ENCODE measurements around the gene MSI2.

Gene MSI2

GRCh38 chr17:57587193-57587969 lies 331.1 kb downstream of the MSI2 start:
- no peaks in the 10 kb centered on the region for H3K27me3 ChIP-seq (ENCODE audit: insufficient read depth, low read length)
- no peaks in the 10 kb centered on the region for H4K20me1 ChIP-seq (ENCODE audit: insufficient read depth, low read length)
- TF ChIP-seq EZH2 (IDR thresholded peaks at IDR 0.05; ENCODE audit: borderline replicate concordance, low read length) (no peak), CTCF (IDR thresholded peaks at IDR 0.05; ENCODE audit: low read length) (no peak)
- H2AFZ ChIP-seq (ENCODE audit: low read length), result no peak overlapping the region
- no peaks in the 10 kb centered on the region for H3K9me3 ChIP-seq (ENCODE audit: low read length)
- no peaks in the 10 kb centered on the region for H3K9me2 ChIP-seq (ENCODE audit: low read depth, low read length)
- H3K79me2 ChIP-seq (ENCODE audit: insufficient read depth, low read length), result 0 out of 2 replicates have a peak, but pooled peaks cover 7% of the 10 kb centered on the region
- H3K9ac ChIP-seq (ENCODE audit: low read length), result no peak overlapping the region
- no peak overlapping the region for H3K4me3 ChIP-seq (ENCODE audit: low read depth, low read length, poor library complexity, severe bottlenecking)
- peaks cover 48% of the 10 kb centered on the region for H3K36me3 ChIP-seq (ENCODE audit: insufficient read depth, low read length)
- no peaks in the 10 kb centered on the region for H3K4me1 ChIP-seq (ENCODE audit: insufficient read depth, low read length, severe bottlenecking)
- no peaks in the 10 kb centered on the region for H3F3A ChIP-seq (ENCODE audit: insufficient read depth, low read length)
- H3K4me2 ChIP-seq (ENCODE audit: low read length), result no peak overlapping the region
- no peak overlapping the region for H3K27ac ChIP-seq (ENCODE audit: low read depth, low read length, poor library complexity, severe bottlenecking)

- Histone ChIP-seq H3K36me3 (ENCODE audit: insufficient read depth, low read length) (peaks cover 48% of the 10 kb centered on the region), H4K20me1 (ENCODE audit: insufficient read depth, low read length) (no peaks in the 10 kb centered on the region), H3F3A (ENCODE audit: insufficient read depth, low read length) (no peaks in the 10 kb centered on the region), H3K9me2 (ENCODE audit: low read depth, low read length) (no peaks in the 10 kb centered on the region), H3K27me3 (ENCODE audit: insufficient read depth, low read length) (no peaks in the 10 kb centered on the region), H3K4me1 (ENCODE audit: insufficient read depth, low read length, severe bottlenecking) (no peaks in the 10 kb centered on the region), H3K79me2 (ENCODE audit: insufficient read depth, low read length) (no peaks in the 10 kb centered on the region), H3K9me3 (ENCODE audit: low read length) (no peaks in the 10 kb centered on the region), H3K27ac (ENCODE audit: low read depth, low read length, poor library complexity, severe bottlenecking) (no peak overlapping the region), H3K4me2 (ENCODE audit: low read length) (no peak overlapping the region), H3K9ac (ENCODE audit: low read length) (no peak overlapping the region), H3K4me3 (ENCODE audit: low read depth, low read length, poor library complexity, severe bottlenecking) (no peak overlapping the region), H2AFZ (ENCODE audit: low read length) (no peak overlapping the region)
- TF ChIP-seq EZH2 (IDR thresholded peaks at IDR 0.05; ENCODE audit: borderline replicate concordance, low read length) (no peak), CTCF (IDR thresholded peaks at IDR 0.05; ENCODE audit: low read length) (no peak)
Observed at GRCh38 chr17:57588086-57588485, 331.8 kb downstream of the MSI2 start.

GRCh38 chr17:57589151-57590034 lies 333.1 kb downstream of the MSI2 start:
- no peak overlapping the region for H3K9ac ChIP-seq (ENCODE audit: low read length)
- TF ChIP-seq EZH2 (IDR thresholded peaks at IDR 0.05; ENCODE audit: borderline replicate concordance, low read length) (no peak), CTCF (IDR thresholded peaks at IDR 0.05; ENCODE audit: low read length) (no peak)
- no peaks in the 10 kb centered on the region for H4K20me1 ChIP-seq (ENCODE audit: insufficient read depth, low read length)
- peaks cover 53% of the 10 kb centered on the region for H3K36me3 ChIP-seq (ENCODE audit: insufficient read depth, low read length)
- no peaks in the 10 kb centered on the region for H3K27me3 ChIP-seq (ENCODE audit: insufficient read depth, low read length)
- H3K4me3 ChIP-seq (ENCODE audit: low read depth, low read length, poor library complexity, severe bottlenecking), result no peak overlapping the region
- no peak overlapping the region for H3K27ac ChIP-seq (ENCODE audit: low read depth, low read length, poor library complexity, severe bottlenecking)
- H2AFZ ChIP-seq (ENCODE audit: low read length), result no peak overlapping the region
- no peaks in the 10 kb centered on the region for H3K79me2 ChIP-seq (ENCODE audit: insufficient read depth, low read length)
- no peaks in the 10 kb centered on the region for H3K9me3 ChIP-seq (ENCODE audit: low read length)
- no peaks in the 10 kb centered on the region for H3K9me2 ChIP-seq (ENCODE audit: low read depth, low read length)
- H3F3A ChIP-seq (ENCODE audit: insufficient read depth, low read length), result no peaks in the 10 kb centered on the region
- no peaks in the 10 kb centered on the region for H3K4me1 ChIP-seq (ENCODE audit: insufficient read depth, low read length, severe bottlenecking)
- H3K4me2 ChIP-seq (ENCODE audit: low read length), result no peak overlapping the region
